ENCODE measurements around the gene CERK.
"Not testable (repeated sequence)": the region's sequence is repeated elsewhere in the genome, so short reads cannot be mapped to it uniquely, and the experiment has no call there.

The CERK gene

DNA sequence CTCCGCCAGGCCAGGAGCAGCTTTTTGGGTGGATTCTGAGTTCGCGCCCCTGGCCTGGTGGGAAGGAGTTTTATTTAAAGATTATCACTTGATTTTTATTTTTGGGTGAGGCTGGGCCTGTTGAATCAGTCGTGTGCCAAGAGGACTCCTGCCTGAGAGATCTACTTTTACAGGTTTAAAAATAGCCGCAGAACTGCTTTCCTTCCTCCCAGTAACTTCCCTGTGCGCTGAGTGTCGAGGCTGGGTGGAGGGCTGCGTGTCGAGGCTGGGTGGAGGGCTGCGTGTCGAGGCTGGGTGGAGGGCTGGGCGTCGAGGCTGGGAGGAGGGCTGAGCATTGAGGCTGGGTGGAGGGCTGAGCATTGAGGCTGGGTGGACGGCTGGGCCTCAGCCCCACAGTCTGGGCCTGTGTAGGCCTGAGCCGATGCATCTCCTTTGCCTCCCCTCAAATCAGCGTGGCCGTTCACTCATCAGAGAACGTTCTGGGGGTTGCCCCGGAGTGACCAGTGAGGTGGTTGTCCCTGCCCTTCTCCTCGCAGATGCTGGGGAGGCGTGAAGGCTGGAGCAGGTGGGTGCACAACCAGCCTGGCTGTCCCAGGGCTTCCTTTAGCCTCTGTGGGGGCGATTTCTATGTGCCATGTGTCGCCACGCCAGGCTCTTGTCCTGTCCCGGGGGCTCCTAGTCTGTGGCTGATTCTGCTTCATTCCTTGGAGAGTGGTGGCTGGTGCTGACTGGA is 87.8 kb downstream of the CERK start:
- no peak for DNase-seq (ENCODE audit: low read depth in 3 of 3, low spot score in 1 of 3)

GRCh38 chr22:46649141-46650077 is 88.6 kb downstream of the CERK start:
- DNase-seq (ENCODE audit: low read depth in 3 of 3, low spot score in 1 of 3) = no peak

DNA sequence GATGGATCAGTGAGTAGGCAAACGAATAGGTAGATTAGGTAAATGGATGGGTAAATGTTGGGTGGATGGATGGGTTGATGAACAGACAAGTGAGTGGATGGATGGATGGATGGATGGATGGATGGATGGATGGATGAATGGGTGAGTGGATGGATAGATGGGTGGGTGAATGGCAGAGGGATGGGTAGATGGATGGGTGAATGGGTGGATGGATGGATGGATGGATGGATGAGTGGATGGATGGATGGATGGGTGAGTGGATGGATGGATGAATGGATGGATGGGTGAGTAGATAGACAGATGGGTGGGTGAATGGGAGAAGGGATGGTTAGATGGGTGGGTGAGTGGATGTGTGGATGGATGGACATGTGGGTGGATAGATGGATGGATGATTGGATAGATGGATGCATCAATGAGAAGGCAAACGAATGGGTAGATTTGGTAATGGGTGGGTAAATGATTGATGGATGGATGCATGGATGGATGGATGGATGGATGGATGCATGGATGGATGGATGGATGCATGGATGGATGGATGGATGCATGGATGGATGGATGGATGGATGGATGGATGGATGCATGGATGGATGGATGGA is 89.7 kb downstream of the CERK start:
- not testable (repeated sequence) for DNase-seq (ENCODE audit: low read depth in 3 of 3, low spot score in 1 of 3)

GRCh38 chr22:46646531-46647215 is 91.4 kb downstream of the CERK start:
- no peak for DNase-seq (ENCODE audit: low read depth in 3 of 3, low spot score in 1 of 3)

DNA sequence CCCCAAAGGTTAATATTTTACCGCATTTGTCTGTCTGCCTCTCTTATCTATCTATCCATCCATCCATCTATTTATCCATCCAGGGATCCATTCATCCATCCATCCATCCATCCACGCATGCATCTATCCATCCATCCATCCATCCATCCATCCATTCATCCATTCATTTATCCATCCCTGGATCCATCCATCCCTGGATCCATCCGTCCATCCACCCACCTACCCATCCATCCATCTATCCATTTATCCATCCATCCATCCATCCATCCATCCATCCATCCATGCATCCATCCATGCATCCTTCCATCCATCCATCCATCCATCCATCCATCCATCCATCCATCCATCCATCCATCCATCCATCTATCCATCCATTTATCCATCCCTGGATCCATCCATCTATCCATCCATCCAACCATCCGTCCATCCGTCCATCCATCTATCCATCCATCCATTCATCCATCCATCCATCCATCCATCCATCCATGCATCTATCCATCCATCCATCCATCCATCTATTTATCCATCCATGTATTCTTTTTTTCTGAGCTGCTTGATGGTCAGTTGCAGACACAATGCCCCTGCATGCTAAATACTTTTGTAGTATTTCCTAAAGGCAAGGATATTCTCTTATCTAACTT is 95.1 kb downstream of the CERK start:
- not testable (repeated sequence) for DNase-seq (ENCODE audit: low read depth in 3 of 3, low spot score in 1 of 3)

DNA sequence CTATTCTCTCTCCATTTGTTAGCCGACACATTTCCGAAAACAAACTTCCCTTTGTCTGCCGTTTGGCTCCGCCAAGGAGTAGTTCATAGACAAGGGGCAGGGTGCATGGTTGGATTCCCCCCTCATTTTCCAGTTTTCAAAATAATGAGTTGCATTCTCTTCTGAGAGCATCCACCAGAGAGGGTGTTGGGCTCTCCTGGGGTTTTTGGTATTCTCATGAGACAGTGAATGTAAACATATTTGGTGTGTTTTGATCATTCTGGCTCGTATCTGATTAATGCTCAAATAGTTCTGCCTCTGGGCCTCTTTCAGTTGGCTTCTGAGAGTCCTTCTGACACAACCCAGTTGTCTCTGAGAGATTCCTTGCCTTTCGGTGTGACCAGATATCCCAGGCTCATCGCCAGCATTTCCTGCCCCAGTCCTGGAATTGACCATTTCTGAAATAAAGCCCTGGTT is 96.2 kb downstream of the CERK start:
- DNase-seq (ENCODE audit: low read depth in 3 of 3, low spot score in 1 of 3) = no peak

- no peak for DNase-seq (ENCODE audit: low read depth in 3 of 3, low spot score in 1 of 3)
Observed at GRCh38 chr22:46640293-46641055, 97.6 kb downstream of the CERK start.

DNA sequence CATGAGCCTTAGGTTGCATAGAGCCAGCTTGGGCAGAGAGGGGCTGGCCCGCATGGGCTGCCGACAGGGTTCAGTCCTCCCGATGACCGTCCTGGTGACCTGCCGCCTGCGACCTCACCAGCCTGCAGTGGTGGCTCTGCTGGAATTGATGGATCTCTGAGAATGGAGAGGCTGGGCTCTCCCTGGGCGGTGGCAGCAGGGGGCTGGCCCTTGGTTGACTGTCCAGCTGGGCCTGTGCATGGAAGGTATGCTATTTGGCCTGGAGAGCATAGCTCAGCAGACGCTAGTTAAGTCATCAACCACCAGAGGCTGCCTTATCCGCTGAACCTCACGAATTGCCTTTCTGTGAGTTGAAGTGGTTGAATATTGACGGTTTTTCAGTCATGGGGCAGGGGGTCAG is 98.2 kb downstream of the CERK start:
- DNase-seq (ENCODE audit: low read depth in 3 of 3, low spot score in 1 of 3) = no peak

DNA sequence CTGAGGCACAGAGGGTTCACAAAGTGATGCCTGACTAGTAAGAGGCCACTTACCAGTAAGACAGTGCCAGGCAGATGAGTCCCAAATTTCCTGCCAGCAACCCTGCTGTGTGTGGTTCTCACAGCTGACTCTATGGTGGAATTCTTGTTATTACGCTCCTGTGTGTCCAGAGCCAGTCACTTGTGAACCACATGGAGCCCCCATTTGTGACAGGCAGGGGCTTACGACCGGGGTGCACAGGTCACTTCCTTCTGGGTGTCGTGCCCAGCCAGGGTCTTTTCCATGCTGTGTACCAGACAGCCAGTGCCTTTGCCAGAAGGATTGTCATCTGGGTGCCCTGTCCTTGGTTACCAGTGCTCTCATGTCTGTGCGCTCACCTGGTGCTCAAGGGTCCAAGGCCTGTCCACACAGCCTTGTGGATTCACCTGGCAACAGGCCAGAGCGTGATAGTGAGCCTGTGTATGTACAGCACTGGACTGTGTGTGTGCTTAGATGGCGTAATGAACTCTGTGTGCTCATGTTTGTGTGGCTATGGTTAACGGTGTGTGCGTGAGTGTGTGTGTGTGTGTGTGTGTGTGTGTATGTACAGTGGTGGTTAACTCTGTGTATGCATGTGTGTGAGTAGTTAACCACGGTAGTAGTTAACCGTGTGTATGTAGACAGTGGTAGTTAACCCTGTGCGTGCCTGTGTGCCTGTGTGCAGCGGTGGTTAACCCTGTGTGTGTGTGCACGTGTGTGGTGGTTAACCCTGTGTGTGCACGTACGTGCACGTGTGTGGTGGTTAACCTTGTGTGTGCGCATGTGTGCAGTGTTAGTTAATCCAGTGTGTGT is 99.2 kb downstream of the CERK start:
- no peak for DNase-seq (ENCODE audit: low read depth in 3 of 3, low spot score in 1 of 3)

- no peak for DNase-seq (ENCODE audit: low read depth in 3 of 3, low spot score in 1 of 3)
Observed at GRCh38 chr22:46637711-46638600, 100.1 kb downstream of the CERK start.

GRCh38 chr22:46636221-46637002 is 101.6 kb downstream of the CERK start:
- no peak for DNase-seq (ENCODE audit: low read depth in 3 of 3, low spot score in 1 of 3)

DNA sequence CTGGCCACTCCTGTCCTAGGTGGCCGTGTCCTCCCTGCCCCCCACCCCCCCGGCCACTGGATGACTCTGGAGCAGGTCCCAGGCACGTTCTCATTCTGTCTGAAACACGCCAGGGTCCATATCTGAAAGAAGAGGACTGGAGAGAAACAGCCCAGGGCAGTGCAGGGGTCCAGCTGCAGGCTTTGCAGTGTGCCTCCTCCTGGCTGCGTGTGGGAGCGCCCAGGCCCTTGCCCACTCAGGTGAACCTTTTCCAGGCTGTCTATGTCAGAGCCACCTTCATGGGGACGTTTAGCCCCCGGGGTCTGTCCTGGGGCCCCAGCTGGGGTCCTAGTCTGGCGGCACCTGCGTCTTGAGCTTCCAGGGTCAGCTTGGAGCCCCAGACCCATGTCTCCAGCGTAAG is 102.3 kb downstream of the CERK start:
- DNase-seq (ENCODE audit: low read depth in 3 of 3, low spot score in 1 of 3) = no peak

DNA sequence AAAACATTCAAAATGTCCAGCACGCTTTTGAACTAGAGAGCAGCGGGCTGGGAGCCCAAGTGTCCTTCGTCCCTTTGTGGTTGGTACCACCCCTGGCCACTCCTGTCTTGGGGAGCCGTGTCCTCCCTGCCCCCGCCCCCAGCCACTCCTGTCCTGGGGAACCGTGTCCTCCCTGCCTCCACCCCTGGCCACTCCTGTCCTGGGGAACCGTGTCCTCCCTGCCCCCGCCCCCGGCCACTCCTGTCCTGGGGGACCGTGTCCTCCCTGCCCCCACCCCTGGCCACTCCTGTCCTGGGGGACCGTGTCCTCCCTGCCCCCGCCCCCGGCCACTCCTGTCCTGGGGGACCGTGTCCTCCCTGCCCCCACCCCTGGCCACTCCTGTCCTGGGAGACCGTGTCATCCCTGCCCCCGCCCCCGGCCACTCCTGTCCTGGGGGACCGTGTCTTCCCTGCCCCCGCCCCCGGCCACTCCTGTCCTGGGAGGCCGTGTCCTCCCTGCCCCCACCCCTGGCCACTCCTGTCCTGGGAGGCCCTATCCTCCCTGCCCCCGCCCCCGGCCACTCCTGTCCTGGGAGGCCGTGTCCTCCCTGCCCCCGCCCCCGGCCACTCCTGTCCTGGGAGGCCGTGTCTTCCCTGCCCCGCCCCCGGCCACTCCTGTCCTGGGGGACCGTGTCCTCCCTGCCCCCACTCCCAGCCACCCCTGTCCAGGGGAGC is 102.9 kb downstream of the CERK start:
- DNase-seq (ENCODE audit: low read depth in 3 of 3, low spot score in 1 of 3) = not testable (repeated sequence)
